Suprapubic skin (tissue), 4 donors: ENCODE results near the gene SAMM50. TPM values are rescaled to one million over a fixed set of nuclear protein-coding genes. Genes with fewer than 3 reads are reported as not detected.

Source experiments
- DNase-seq, 2 donors: peaks; one replicate each; pipeline ENCODE4 v3.0.0-alpha.2; 2019; ENCODE audit warnings: low spot score in 2 of 2
- H3K27ac ChIP-seq: fragments of 200-600 bp; sonication (generic); one replicate; pipeline ENCODE4 v1.5.1; 2019
- H3K27me3 ChIP-seq: fragments of 200-600 bp; sonication (generic); one replicate; pipeline ENCODE4 v1.5.1; 2019
- H3K36me3 ChIP-seq: fragments of 200-600 bp; sonication (generic); one replicate; pipeline ENCODE4 v1.5.1; 2019
- H3K4me1 ChIP-seq: fragments of 200-600 bp; sonication (generic); one replicate; pipeline ENCODE4 v1.5.1; 2019
- H3K4me3 ChIP-seq: fragments of 200-600 bp; sonication (generic); one replicate; pipeline ENCODE4 v1.5.1; 2019; ENCODE audit warnings: mild to moderate bottlenecking
- H3K9me3 ChIP-seq: fragments of 200-600 bp; sonication (generic); one replicate; pipeline ENCODE4 v1.5.1; 2019
- CTCF ChIP-seq, 2 donors: fragments of 200-600 bp in 1 of 2; fragments of 450-650 bp in 1 of 2; sonication (generic) in 1 of 2; IDR thresholded peaks; one replicate each; pipeline ENCODE4 v1.5.1; 2016 to 2019; ENCODE audit warnings: antibody characterized with exemption in 2 of 2, mild to moderate bottlenecking in 1 of 2, moderate library complexity in 1 of 2
- EP300 ChIP-seq: sonication (generic); formaldehyde crosslinking; IDR thresholded peaks from one replicate; pipeline ENCODE4 v1.6.1; 2017; ENCODE audit warnings: antibody characterized with exemption
- POLR2A ChIP-seq, 2 donors: fragments of 450-650 bp; IDR thresholded peaks; one replicate each; pipeline ENCODE4 v1.6.1; 2017; ENCODE audit warnings: antibody characterized with exemption in 2 of 2, mild to moderate bottlenecking in 2 of 2, moderate library complexity in 2 of 2
- POLR2AphosphoS5 ChIP-seq, 3 donors: sonication (generic); formaldehyde crosslinking; IDR thresholded peaks; one replicate each; pipeline ENCODE4 v1.6.1; 2017; ENCODE audit warnings: antibody characterized with exemption in 3 of 3
- WGBS: methylation state at CpG from one replicate; pipeline ENCODE4 v1.1.5; 2018; 5-methylcytosine and 5-hydroxymethylcytosine counted together
- total RNA-seq, 4 donors: library from RNA; depleted of rRNA; stranded (reverse); fragments of >200 nt; gene quantifications; one replicate each; pipeline ENCODE4 v1.1.0, GENCODE V29; 2016

Gene SAMM50
- total RNA-seq, 4 donors from 2014 or later, result 32.1 to 41.1 (median 33.8) TPM

GRCh38 chr22:43968614-43969013 lies 13.4 kb downstream of the SAMM50 start:
- Histone ChIP-seq H3K9me3 (no peaks in the 10 kb centered on the region), H3K4me3 (no peak overlapping the region), H3K36me3 (peaks cover 87% of the 10 kb centered on the region), H3K4me1 (no peaks in the 10 kb centered on the region), H3K27me3 (no peaks in the 10 kb centered on the region), H3K27ac (no peak overlapping the region)
- WGBS, result 94% methylated on average over 7 of the region's 7 CpGs
- TF ChIP-seq POLR2A (IDR thresholded peaks at IDR 0.05) (no peak), POLR2AphosphoS5 (IDR thresholded peaks at IDR 0.05) (no peak), CTCF (IDR thresholded peaks at IDR 0.05) (no peak), EP300 (no peak)
- peak in 1 of 2 donors; percentile 11 for DNase-seq

GRCh38 chr22:43969021-43969878 lies 14.0 kb downstream of the SAMM50 start:
- Histone ChIP-seq H3K9me3 (no peaks in the 10 kb centered on the region), H3K36me3 (peaks cover 87% of the 10 kb centered on the region)
- 90% methylated on average over 19 of the region's 19 CpGs for WGBS

GRCh38 chr22:43969989-43970755 lies 14.9 kb downstream of the SAMM50 start:
- Histone ChIP-seq H3K4me3 (no peak overlapping the region), H3K9me3 (no peaks in the 10 kb centered on the region), H3K27ac (no peak overlapping the region), H3K36me3 (peaks cover 87% of the 10 kb centered on the region), H3K4me1 (no peaks in the 10 kb centered on the region), H3K27me3 (no peaks in the 10 kb centered on the region)
- peak in 1 of 2 donors; percentile 38 for DNase-seq
- no peak for TF ChIP-seq CTCF (IDR thresholded peaks at IDR 0.05)
- no peak for TF ChIP-seq EP300
- TF ChIP-seq POLR2A (IDR thresholded peaks at IDR 0.05), result no peak
- TF ChIP-seq POLR2AphosphoS5 (IDR thresholded peaks at IDR 0.05), result no peak
- 88% methylated on average over 8 of the region's 8 CpGs for WGBS

More at GRCh38 chr22:43969021-43969878, 14.0 kb downstream of the SAMM50 start:
- Histone ChIP-seq H3K27me3 (no peaks in the 10 kb centered on the region), H3K4me3 (no peak overlapping the region), H3K4me1 (no peaks in the 10 kb centered on the region), H3K27ac (no peak overlapping the region)
- no peak for TF ChIP-seq EP300
- TF ChIP-seq POLR2AphosphoS5 (IDR thresholded peaks at IDR 0.05), result no peak
- TF ChIP-seq CTCF (IDR thresholded peaks at IDR 0.05), result no peak
- no peak for TF ChIP-seq POLR2A (IDR thresholded peaks at IDR 0.05)
- DNase-seq, result peak in 1 of 2 donors; percentile 45

- 91% methylated on average over 6 of the region's 8 CpGs for WGBS
- H3K4me1 ChIP-seq, result no peaks in the 10 kb centered on the region
- no peaks in the 10 kb centered on the region for H3K9me3 ChIP-seq
- no peaks in the 10 kb centered on the region for H3K27me3 ChIP-seq
- no peak overlapping the region for H3K4me3 ChIP-seq
- DNase-seq, result peak in 1 of 2 donors; percentile 26
- H3K27ac ChIP-seq, result no peak overlapping the region
- TF ChIP-seq CTCF (IDR thresholded peaks at IDR 0.05) (no peak), POLR2AphosphoS5 (IDR thresholded peaks at IDR 0.05) (no peak), EP300 (no peak), POLR2A (IDR thresholded peaks at IDR 0.05) (no peak)
- peaks cover 87% of the 10 kb centered on the region for H3K36me3 ChIP-seq
Measured at GRCh38 chr22:43971112-43971511, 15.9 kb downstream of the SAMM50 start.
